ENCODE measurements around the gene ANKEF1.
"Not testable (repeated sequence)": the region's sequence is repeated elsewhere in the genome, so short reads cannot be mapped to it uniquely, and the experiment has no call there.

The ANKEF1 gene

GRCh38 chr20:10033905-10034650, 709 bp upstream of the ANKEF1 start:
- DNase-seq: no peak

GRCh38 chr20:10036321-10036720, 1.5 kb downstream of the ANKEF1 start:
- DNase-seq: not testable (repeated sequence)

GRCh38 chr20:10040070-10040975, 5.5 kb downstream of the ANKEF1 start:
- no peak for DNase-seq

GRCh38 chr20:10042086-10042485, 7.3 kb downstream of the ANKEF1 start:
- no peak for DNase-seq

- no peak for DNase-seq
These were observed 12.6 kb downstream of the ANKEF1 start for GRCh38 chr20:10047427-10047826.

GRCh38 chr20:10051185-10051584, 16.4 kb downstream of the ANKEF1 start:
- DNase-seq: no peak

GRCh38 chr20:10059006-10059405, 24.2 kb downstream of the ANKEF1 start:
- no peak for DNase-seq

GRCh38 chr20:10060226-10060625, 25.4 kb downstream of the ANKEF1 start:
- no peak for DNase-seq

- no peak for DNase-seq
These were observed 26.9 kb downstream of the ANKEF1 start for GRCh38 chr20:10061641-10062040.

- no peak for DNase-seq
These were observed 28.7 kb downstream of the ANKEF1 start for GRCh38 chr20:10063482-10063881.

GRCh38 chr20:10064611-10065010, 29.8 kb downstream of the ANKEF1 start:
- no peak for DNase-seq

GRCh38 chr20:10065154-10065833, 30.5 kb downstream of the ANKEF1 start:
- DNase-seq: no peak

- DNase-seq: no peak
These were observed 32.5 kb downstream of the ANKEF1 start for GRCh38 chr20:10067321-10067720.

GRCh38 chr20:10074513-10074912, 39.7 kb downstream of the ANKEF1 start:
- no peak for DNase-seq

GRCh38 chr20:10075606-10076005, 40.8 kb downstream of the ANKEF1 start:
- no peak for DNase-seq

- no peak for DNase-seq
These were observed 41.6 kb downstream of the ANKEF1 start for GRCh38 chr20:10076126-10077080.

- no peak for DNase-seq
These were observed 42.3 kb downstream of the ANKEF1 start for GRCh38 chr20:10077081-10077471.

- DNase-seq: no peak
These were observed 43.1 kb downstream of the ANKEF1 start for GRCh38 chr20:10077886-10078285.

GRCh38 chr20:10078403-10078802, 43.6 kb downstream of the ANKEF1 start:
- no peak for DNase-seq

GRCh38 chr20:10079964-10080363, 45.2 kb downstream of the ANKEF1 start:
- no peak for DNase-seq

- DNase-seq: no peak
These were observed 45.8 kb downstream of the ANKEF1 start for GRCh38 chr20:10080574-10080973.

Data from T-helper 2 cell (primary cell).